Thoracic aorta (tissue), 2 donors: Measurements from ENCODE around the gene CTSH. TPM values are rescaled to one million over a fixed set of nuclear protein-coding genes. Genes with fewer than 3 reads are reported as not detected.
A peak's percentile ranks its signal among the peaks of the same experiment; 100 is the strongest.

ENCODE experiments used
- ATAC-seq: fragments of 150-250 bp; one replicate; pipeline ENCODE4 v1.8.0; 2017; ENCODE audit warnings: low read depth; ENCODE audit not compliant: insufficient number of reproducible peaks, low FRiP score
- DNase-seq: peaks from one replicate; pipeline ENCODE4 v3.0.0-alpha.2; 2020; ENCODE audit warnings: low spot score
- H3K27ac ChIP-seq, 2 donors: fragments of 200-600 bp; sonication (generic); 1 replicate in 1 of 2; 2 replicates in 1 of 2; pipeline ENCODE4 v1.5.1; 2016; ENCODE audit warnings: mild to moderate bottlenecking in 2 of 2, moderate library complexity in 2 of 2
- H3K27me3 ChIP-seq: fragments of 200-600 bp; sonication (generic); replicated peaks from 2 replicates; pipeline ENCODE4 v1.6.0; 2016; ENCODE audit warnings: mild to moderate bottlenecking; ENCODE audit not compliant: insufficient read depth
- H3K36me3 ChIP-seq: fragments of 200-600 bp; sonication (generic); one replicate; pipeline ENCODE4 v1.5.1; 2016
- H3K4me1 ChIP-seq, 2 donors: fragments of 200-600 bp; sonication (generic); 1 replicate in 1 of 2; 2 replicates in 1 of 2; pipeline versions ENCODE4 v1.5.1 to v1.6.0; 2016; ENCODE audit warnings: low read depth in 2 of 2, mild to moderate bottlenecking in 1 of 2; ENCODE audit not compliant: control insufficient read depth in 1 of 2
- H3K4me3 ChIP-seq: fragments of 200-600 bp; sonication (generic); 2 replicates; pipeline ENCODE4 v1.5.1; 2016; ENCODE audit warnings: mild to moderate bottlenecking
- H3K9me3 ChIP-seq: fragments of 200-600 bp; sonication (generic); 2 replicates; pipeline ENCODE4 v1.5.1; 2016
- total RNA-seq, 2 donors: library from RNA; depleted of rRNA; stranded (reverse); fragments of >200 nt; gene quantifications; one replicate each; pipeline versions ENCODE4 v1.1.0 to v1.2.3, GENCODE V29; 2016
- TF ChIP-seq, protein P1 (sequence below): fragments of 200-600 bp; sonication (generic); IDR thresholded peaks from one replicate; pipeline ENCODE4 v1.5.1; 2019; ENCODE audit warnings: antibody characterized with exemption

CTSH gene
- total RNA-seq, 2 donors from 2014 or later: 136 to 149 TPM

DNA sequence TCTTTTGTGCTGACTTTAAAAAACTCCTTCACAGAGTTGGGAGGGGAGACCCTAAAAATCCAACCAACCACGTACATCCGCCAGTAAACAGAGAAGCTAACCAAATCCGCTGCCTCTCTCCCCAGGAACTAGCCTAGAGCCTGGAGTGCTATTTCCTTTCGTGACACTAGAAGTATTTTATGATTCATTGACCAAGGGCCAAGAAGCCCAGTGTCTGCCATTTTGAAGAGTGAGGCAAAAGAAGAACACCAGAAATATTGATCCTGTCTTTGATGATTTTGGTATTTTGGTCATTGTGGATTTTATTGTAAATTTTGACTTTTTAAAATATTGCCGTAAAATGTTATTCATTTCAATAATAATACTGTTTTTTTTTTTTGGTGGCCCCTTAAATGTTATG, 10.5 kb upstream of the CTSH start:
- Histone ChIP-seq H3K4me3 (no peak overlapping the region), H3K4me1 (peaks cover 7 to 15% of the 10 kb centered on the region in 2 donors), H3K27ac (no peak overlapping the region), H3K27me3 (no peaks in the 10 kb centered on the region), H3K9me3 (no peaks in the 10 kb centered on the region), H3K36me3 (no peaks in the 10 kb centered on the region)
- TF ChIP-seq, protein P1, sequence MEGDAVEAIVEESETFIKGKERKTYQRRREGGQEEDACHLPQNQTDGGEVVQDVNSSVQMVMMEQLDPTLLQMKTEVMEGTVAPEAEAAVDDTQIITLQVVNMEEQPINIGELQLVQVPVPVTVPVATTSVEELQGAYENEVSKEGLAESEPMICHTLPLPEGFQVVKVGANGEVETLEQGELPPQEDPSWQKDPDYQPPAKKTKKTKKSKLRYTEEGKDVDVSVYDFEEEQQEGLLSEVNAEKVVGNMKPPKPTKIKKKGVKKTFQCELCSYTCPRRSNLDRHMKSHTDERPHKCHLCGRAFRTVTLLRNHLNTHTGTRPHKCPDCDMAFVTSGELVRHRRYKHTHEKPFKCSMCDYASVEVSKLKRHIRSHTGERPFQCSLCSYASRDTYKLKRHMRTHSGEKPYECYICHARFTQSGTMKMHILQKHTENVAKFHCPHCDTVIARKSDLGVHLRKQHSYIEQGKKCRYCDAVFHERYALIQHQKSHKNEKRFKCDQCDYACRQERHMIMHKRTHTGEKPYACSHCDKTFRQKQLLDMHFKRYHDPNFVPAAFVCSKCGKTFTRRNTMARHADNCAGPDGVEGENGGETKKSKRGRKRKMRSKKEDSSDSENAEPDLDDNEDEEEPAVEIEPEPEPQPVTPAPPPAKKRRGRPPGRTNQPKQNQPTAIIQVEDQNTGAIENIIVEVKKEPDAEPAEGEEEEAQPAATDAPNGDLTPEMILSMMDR: no peak
- ATAC-seq (no peak), DNase-seq (no peak)

GRCh38 chr15:78951841-78952238, 7.0 kb upstream of the CTSH start:
- H3K9me3 ChIP-seq: no peaks in the 10 kb centered on the region
- ATAC-seq (peak; percentile 53), DNase-seq (no peak)
- H3K4me3 ChIP-seq: no peak overlapping the region
- TF ChIP-seq, protein P1: no peak
- peak overlapping the region in 1 of 2 donors; percentile 17 for H3K27ac ChIP-seq
- H3K4me1 ChIP-seq: peaks cover 7 to 15% of the 10 kb centered on the region in 2 donors
- H3K36me3 ChIP-seq: no peaks in the 10 kb centered on the region
- H3K27me3 ChIP-seq: no peaks in the 10 kb centered on the region

DNA sequence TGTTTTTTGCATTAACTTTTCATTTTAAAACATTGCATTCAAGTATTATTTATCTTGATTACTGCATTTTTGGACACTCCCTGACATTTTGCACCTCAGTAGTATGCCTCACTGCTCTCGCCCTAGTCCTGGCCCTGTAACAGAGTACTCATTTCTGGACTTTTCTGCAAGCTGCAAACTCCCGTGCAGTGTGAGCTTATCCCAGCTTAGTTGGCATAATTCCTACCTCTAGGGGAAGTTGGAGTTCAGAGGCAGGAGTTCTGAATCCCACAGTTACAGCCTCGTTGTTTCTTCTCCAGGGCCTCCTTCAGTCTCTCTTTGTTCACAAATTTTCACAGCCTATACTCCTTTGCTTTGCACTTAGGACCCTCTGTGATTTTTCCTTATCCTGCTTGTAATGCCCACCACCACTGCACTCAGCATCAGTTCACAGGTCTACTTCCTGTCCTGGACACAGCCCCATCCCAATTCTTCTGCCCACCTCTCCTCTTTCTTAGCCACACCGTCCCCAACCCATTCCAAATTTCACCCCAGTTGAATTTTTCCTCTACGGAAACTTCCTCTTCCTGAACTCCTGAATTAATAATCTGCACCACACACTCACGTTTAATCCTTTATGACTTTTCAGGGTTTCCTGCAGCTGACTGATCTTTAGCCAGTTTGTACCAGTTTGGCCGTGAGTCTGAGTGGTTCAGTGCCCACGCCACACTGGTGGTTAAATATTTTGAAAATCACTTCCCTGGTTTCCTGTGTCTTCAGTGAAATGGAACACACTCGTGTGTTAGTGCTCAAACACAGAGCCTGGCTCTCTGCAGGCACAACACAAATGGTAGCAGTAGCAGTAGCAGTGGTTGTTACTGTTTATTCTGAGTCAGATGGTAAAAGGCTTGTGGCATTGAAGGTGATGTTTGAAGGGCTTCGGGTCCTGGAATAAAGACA, 6.3 kb upstream of the CTSH start:
- peaks cover 7 to 15% of the 10 kb centered on the region in 2 donors for H3K4me1 ChIP-seq
- no peak for ATAC-seq

DNA sequence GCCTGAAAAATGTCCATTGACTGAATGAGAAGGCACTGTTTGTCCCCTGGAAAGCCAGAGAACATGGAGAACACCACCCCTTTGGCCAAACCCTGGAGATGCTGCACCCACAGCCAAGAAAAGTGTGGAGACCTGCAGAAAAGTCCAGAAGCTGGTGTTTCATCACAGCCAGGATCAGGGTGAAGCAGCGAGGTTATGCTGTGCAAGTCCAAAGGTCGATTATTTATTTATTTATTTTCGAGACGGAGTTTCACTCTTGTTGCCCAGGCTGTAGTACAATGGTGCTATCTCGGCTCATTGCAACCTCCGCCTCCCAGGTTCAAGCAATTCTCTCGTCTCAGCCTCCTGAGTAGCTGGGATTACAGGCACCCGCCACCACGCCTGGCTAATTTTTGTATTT, 5.5 kb upstream of the CTSH start:
- Histone ChIP-seq H3K4me3 (no peak overlapping the region), H3K4me1 (peaks cover 7 to 15% of the 10 kb centered on the region in 2 donors), H3K9me3 (no peaks in the 10 kb centered on the region), H3K36me3 (no peaks in the 10 kb centered on the region), H3K27ac (no peak overlapping the region), H3K27me3 (no peaks in the 10 kb centered on the region)
- no peak for ATAC-seq
- DNase-seq: no peak
- TF ChIP-seq, protein P1: no peak

More for the DNA sequence above, 6.3 kb upstream of the CTSH start:
- Histone ChIP-seq H3K9me3 (no peaks in the 10 kb centered on the region), H3K27ac (peak overlapping the region in 1 of 2 donors; percentile 17), H3K36me3 (no peaks in the 10 kb centered on the region), H3K4me3 (no peak overlapping the region), H3K27me3 (no peaks in the 10 kb centered on the region)
- TF ChIP-seq, protein P1: peak; percentile 41
- no peak for DNase-seq

GRCh38 chr15:78949461-78949860, 4.6 kb upstream of the CTSH start:
- H3K27ac ChIP-seq: no peak overlapping the region
- no peak for ATAC-seq
- H3K27me3 ChIP-seq: no peaks in the 10 kb centered on the region
- TF ChIP-seq, protein P1: no peak
- no peak for DNase-seq
- no peaks in the 10 kb centered on the region for H3K9me3 ChIP-seq
- peaks cover 7 to 18% of the 10 kb centered on the region in 2 donors for H3K4me1 ChIP-seq
- H3K36me3 ChIP-seq: no peaks in the 10 kb centered on the region
- no peak overlapping the region for H3K4me3 ChIP-seq
